Lung (tissue), 12 donors: Measurements from ENCODE around the gene CGB1. TPM values are rescaled to one million over a fixed set of nuclear protein-coding genes. Genes with fewer than 3 reads are reported as not detected.

Source experiments
- ATAC-seq: fragments of 200-7000 bp; cut with Tn5 transposase; one replicate; pipeline ENCODE4 v1.9.1; 2020; ENCODE audit warnings: moderate number of reproducible peaks; ENCODE audit not compliant: insufficient read depth, low FRiP score
- DNase-seq, 3 donors: peaks; one replicate each; pipeline ENCODE4 v3.0.0-alpha.2; 2013 to 2017
- H3K27ac ChIP-seq, 2 donors: one replicate each; pipeline ENCODE4 v1.5.1; 2013; ENCODE audit warnings: mild to moderate bottlenecking in 2 of 2, moderate library complexity in 2 of 2, control low read depth in 1 of 2, inconsistent platforms in 1 of 2, low read depth in 1 of 2, low read length in 1 of 2
- H3K27me3 ChIP-seq, 3 donors: one replicate each; pipeline ENCODE4 v1.5.1; 2013; ENCODE audit warnings: low read length in 2 of 3; ENCODE audit not compliant: control insufficient read depth in 3 of 3, insufficient read depth in 3 of 3
- H3K36me3 ChIP-seq, 4 donors: one replicate each; pipeline ENCODE4 v1.5.1; 2013; ENCODE audit warnings: low read length in 4 of 4, mild to moderate bottlenecking in 1 of 4, moderate library complexity in 1 of 4; ENCODE audit not compliant: control insufficient read depth in 4 of 4, insufficient read depth in 4 of 4
- H3K4me1 ChIP-seq, 5 donors: one replicate each; pipeline ENCODE4 v1.5.1; 2013; ENCODE audit warnings: low read length in 5 of 5, mild to moderate bottlenecking in 2 of 5, moderate library complexity in 1 of 5; ENCODE audit not compliant: control insufficient read depth in 5 of 5, insufficient read depth in 5 of 5
- H3K4me3 ChIP-seq: one replicate; pipeline ENCODE4 v1.5.1; 2013; ENCODE audit warnings: mild to moderate bottlenecking, control low read depth, moderate library complexity
- H3K9ac ChIP-seq, 2 donors: one replicate each; pipeline ENCODE4 v1.5.1; 2013; ENCODE audit warnings: low read length in 2 of 2, control low read depth in 1 of 2; ENCODE audit not compliant: insufficient read depth in 1 of 2
- H3K9me3 ChIP-seq, 4 donors: one replicate each; pipeline ENCODE4 v1.5.1; 2013; ENCODE audit warnings: low read length in 3 of 4, mild to moderate bottlenecking in 1 of 4, moderate library complexity in 1 of 4; ENCODE audit not compliant: control insufficient read depth in 4 of 4, insufficient read depth in 3 of 4
- CTCF ChIP-seq: IDR thresholded peaks from 2 replicates; pipeline ENCODE4 v1.5.1; 2012; ENCODE audit warnings: mild to moderate bottlenecking; ENCODE audit errors: control extremely low read depth, extremely low read depth
- WGBS, 2 donors: extraction: QIAGEN DNeasy Blood & Tissue Kit; methylation state at CpG; one replicate each; pipeline ENCODE4 v1.1.7; 2013; 5-methylcytosine and 5-hydroxymethylcytosine counted together
- polyA plus RNA-seq, 2 donors: library from polyadenylated mRNA; stranded (reverse); fragments of 200-250 nt; gene quantifications; one replicate each; pipeline ENCODE4 v1.2.1, GENCODE V29; 2013
- total RNA-seq, 2 donors: library from RNA; depleted of rRNA in 1 of 2; stranded (reverse); fragments of >200 nt in 1 of 2; gene quantifications; one replicate each; pipeline ENCODE4 v1.2.1, GENCODE V29; 2014 to 2021
- donor health status: control.
- donor health status: control.
- donor health status: Bipolar disorder and iron deficiency.
- donor health status: healthy.
- donor health status: DM: yes; HTN: yes; CAD: no.

The CGB1 gene
- total and polyA plus RNA-seq, 4 donors, result not detected

GRCh38 chr19:49065905-49066512 lies 29.3 kb upstream of the CGB1 start:
- ATAC-seq, result no peak
- no peak for TF ChIP-seq CTCF
- no peak overlapping the region for H3K27ac ChIP-seq
- peaks cover 0 to 6% (median 0%) of the 10 kb centered on the region in 4 donors for H3K9me3 ChIP-seq
- peaks cover 0 to 28% (median 14%) of the 10 kb centered on the region in 3 donors for H3K27me3 ChIP-seq
- no peak overlapping the region for H3K9ac ChIP-seq
- WGBS, 2 donors, result 41 to 62% methylated on average over 13 of the region's 13 CpGs
- no peak overlapping the region for H3K4me3 ChIP-seq
- no peak for DNase-seq
- peaks cover 0 to 9% (median 0%) of the 10 kb centered on the region in 5 donors for H3K4me1 ChIP-seq
- H3K36me3 ChIP-seq, result no peaks in the 10 kb centered on the region

- no peaks in the 10 kb centered on the region for H3K36me3 ChIP-seq
- ATAC-seq, result no peak
- H3K27ac ChIP-seq, result peak within 1 kb of the TSS in 1 of 2 donors; percentile 41
- WGBS, 2 donors, result 6 to 7% methylated on average over 24 to 53 of the region's 53 CpGs
- peak; percentile 53 to 74 (median 69) for DNase-seq
- no peak within 1 kb of the TSS for H3K4me3 ChIP-seq
- TF ChIP-seq CTCF, result no peak
- H3K9ac ChIP-seq, result no peak within 1 kb of the TSS
- no peaks in the 10 kb centered on the region for H3K9me3 ChIP-seq
- peaks cover 0 to 20% (median 11%) of the 10 kb centered on the region in 3 donors for H3K27me3 ChIP-seq
- peaks cover 0 to 9% (median 0%) of the 10 kb centered on the region in 5 donors for H3K4me1 ChIP-seq
Observed at GRCh38 chr19:49064768-49065611, 28.3 kb upstream of the CGB1 start, which contains the start of gene NTF4. Gene NTF4, minus strand, starts transcription at chr19:49064818. Its CDS starts 2,821 bp downstream, at chr19:49061997.

GRCh38 chr19:49064029-49064629 lies 27.4 kb upstream of the CGB1 start:
- H3K4me3 ChIP-seq, result no peak overlapping the region
- H3K27me3 ChIP-seq, result peaks cover 0 to 15% (median 10%) of the 10 kb centered on the region in 3 donors

More at GRCh38 chr19:49064029-49064629, 27.4 kb upstream of the CGB1 start:
- DNase-seq (peak in 1 of 3 donors; percentile 14), ATAC-seq (no peak)
- peaks cover 0 to 9% (median 0%) of the 10 kb centered on the region in 5 donors for H3K4me1 ChIP-seq
- H3K36me3 ChIP-seq, result no peaks in the 10 kb centered on the region
- no peaks in the 10 kb centered on the region for H3K9me3 ChIP-seq
- WGBS, 2 donors, result 48 to 56% methylated on average over 10 of the region's 10 CpGs
- H3K27ac ChIP-seq, result peak overlapping the region in 1 of 2 donors; percentile 41
- H3K9ac ChIP-seq, result no peak overlapping the region
- no peak for TF ChIP-seq CTCF
